Renal cortical epithelial cell (primary cell): ENCODE data around the gene GLYAT. TPM values are rescaled to one million over a fixed set of nuclear protein-coding genes. Genes with fewer than 3 reads are reported as not detected.
"Not testable (repeated sequence)": the region's sequence is repeated elsewhere in the genome, so short reads cannot be mapped to it uniquely, and the experiment has no call there.

ENCODE experiments used
- DNase-seq: peaks from one replicate; pipeline ENCODE4 v3.0.0-alpha.2; 2011; ENCODE audit warnings: low read depth
- total RNA-seq: library from RNA; depleted of rRNA; stranded (reverse); fragments of >200 nt; gene quantifications from 2 replicates; pipeline ENCODE4 v1.2.3, GENCODE V29; 2014

GLYAT gene
- total RNA-seq, 1 donor from 2014 or later, result 3.6 TPM

- no peak for DNase-seq
Measured at GRCh38 chr11:58742981-58743880, 11.5 kb upstream of the GLYAT start.

GRCh38 chr11:58742140-58742539 lies 10.4 kb upstream of the GLYAT start:
- DNase-seq, result no peak

DNA sequence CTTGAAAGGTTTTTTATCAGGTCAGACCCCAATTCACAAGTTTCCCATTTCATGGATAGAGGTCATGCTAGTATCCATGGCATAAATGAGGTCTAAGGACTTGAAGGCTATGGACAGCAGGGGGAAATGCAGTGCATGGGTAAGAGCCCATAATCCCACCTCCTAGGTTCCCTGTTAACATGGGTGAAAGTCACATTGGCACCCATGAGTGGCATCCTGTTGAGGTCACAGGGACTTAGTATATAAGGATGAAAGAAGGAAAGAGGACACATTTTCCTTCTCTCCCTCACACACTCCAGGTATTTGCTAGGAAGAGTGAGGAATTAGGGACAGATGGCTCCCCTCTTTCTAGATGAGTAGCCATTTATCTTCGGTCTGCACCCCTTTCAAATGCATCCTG lies 9.4 kb upstream of the GLYAT start:
- no peak for DNase-seq

GRCh38 chr11:58740447-58740846 lies 8.7 kb upstream of the GLYAT start:
- no peak for DNase-seq

DNA sequence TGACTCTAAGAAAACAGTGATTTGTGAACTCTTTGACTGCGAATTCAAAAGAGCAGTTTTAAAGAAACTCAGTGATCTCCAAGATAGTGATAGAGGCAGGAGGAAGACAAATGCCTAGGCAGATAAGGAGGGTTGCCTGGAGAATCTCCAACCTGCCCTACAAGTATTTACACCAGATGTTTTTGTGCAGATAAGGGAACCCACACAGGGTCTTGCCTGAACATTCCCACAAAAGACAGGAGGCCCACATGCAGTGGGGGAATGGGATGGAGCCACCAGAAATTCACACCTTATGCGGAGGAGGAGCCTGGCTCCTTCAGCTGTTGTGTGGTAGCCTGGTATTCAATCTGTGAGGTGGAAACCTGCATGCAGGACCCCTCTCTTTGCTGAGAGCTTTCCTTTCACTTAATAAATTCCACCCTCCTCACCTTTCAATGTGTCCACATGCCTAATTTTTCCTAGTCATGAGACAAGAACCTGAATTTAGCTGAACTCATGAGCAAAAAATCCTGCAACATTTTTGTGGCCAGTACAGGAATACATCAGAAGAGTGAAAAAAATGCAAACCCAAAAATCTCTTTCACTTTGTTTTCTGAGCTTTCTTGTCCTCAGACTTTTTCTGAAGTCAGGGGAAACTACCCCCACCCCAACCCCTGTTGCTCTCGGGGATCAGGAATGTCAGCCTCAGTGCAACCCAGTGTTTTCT lies 8.1 kb upstream of the GLYAT start:
- DNase-seq, result peak; percentile 30

DNA sequence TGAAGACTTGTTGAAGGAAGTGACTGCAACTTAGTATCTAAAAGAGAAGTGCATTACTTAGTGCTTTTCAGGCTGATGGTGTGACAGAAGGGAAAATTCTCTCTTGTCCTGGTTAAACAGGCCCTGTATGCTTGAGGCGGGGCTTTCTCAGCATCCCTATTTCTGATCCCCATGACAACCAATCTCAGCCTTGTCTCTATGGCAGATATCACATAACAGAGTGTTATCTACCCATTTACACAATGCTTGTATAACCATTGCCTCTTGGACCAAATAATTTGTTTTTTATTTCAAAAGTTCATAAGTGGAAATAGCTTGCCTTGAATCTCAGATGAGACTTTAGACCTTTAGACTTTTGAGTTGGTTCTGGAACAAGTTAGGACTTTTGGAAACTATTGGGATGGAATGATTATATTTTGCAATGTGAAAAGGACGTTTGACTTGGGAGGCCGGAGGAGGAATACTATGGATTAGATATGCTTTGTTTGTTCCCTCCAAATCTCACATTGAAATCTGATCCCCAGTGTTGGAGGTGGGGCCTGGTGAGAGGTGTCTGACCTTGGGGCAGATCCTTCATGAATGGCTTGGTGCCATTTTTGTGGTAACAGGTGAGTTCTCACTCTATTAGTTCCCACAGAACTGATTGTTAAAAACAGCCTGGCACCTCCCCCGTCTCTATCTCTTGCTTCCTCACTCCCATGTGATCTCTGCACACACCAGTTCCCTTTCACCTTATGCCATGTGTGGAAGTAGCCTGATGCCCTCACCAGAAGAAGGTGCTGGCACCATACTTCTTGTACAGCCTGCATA lies 3.1 kb upstream of the GLYAT start:
- DNase-seq, result no peak

- peak; percentile 85 for DNase-seq
Measured at GRCh38 chr11:58730507-58731089, 1.1 kb downstream of the GLYAT start.

- no peak for DNase-seq
Measured at GRCh38 chr11:58727415-58727797, 4.3 kb downstream of the GLYAT start.

GRCh38 chr11:58726737-58727414 lies 4.9 kb downstream of the GLYAT start:
- no peak for DNase-seq

DNA sequence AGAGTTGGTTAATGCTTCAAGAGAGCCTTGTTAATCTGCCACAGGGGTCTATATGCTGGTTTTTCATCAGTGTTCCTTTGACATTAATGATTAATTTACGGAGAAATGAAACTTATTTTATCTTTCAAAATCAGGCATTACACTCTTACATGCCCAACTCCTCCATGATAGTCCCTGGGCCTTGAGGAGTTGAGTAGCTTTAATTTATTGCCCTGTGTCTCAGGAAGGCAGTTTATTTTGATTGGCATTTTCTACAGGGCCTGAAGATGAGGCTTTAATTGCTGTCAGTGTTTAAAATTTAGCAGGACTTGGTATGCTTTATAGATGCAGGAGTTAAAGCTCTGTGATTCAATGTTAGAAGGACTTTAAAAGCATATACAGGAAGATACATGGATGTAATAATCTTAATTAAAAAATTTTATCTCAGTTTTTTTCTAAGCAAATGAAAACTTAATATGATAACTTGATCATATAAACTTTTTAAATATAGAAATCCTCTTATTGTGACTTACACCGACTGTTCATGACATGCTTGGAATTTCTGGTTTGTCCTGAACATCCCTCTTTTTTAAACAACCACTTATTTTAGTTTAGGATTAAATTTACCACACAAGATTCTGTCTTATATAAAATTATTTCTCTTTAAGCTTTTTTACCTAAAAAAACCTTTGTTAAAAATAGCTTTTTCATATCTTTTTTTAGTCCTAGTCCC lies 12.2 kb downstream of the GLYAT start:
- DNase-seq, result no peak

- DNase-seq, result peak; percentile 33
Measured at GRCh38 chr11:58712531-58712930, 19.2 kb downstream of the GLYAT start.

GRCh38 chr11:58711832-58712231 lies 19.9 kb downstream of the GLYAT start:
- DNase-seq, result no peak

DNA sequence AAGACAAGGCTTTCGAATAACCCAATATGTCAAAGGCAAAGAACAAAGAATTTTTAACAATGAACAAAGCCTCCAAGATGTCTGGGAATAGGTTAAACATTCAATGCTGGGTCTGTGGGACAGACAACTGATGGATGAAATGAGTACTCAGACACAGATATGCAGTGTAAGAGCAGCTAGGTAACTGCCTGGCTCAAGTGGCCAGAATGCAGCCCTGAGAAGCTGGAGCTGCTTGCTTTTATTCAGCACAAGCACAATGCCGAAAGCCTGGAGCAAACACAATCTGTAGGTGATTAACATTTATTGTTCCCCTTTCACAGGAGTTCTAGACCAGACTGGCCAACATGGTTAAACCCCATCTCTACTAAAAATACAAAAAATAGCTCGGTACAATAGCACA lies 24.0 kb downstream of the GLYAT start:
- no peak for DNase-seq

DNA sequence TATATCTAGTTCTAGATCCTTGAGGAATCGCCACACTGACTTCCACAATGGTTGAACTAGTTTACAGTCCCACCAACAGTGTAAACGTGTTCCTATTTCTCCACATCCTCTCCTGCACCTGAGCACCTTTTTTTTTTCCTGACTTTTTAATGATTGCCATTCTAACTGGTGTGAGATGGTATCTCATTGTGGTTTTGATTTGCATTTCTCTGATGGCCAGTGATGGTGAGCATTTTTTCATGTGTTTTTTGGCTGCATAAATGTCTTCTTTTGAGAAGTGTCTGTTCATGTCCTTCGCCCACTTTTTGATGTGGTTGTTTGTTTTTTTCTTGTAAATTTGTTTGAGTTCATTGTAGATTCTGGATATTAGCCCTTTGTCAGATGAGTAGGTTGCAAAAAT lies 34.9 kb downstream of the GLYAT start:
- DNase-seq, result not testable (repeated sequence)

DNA sequence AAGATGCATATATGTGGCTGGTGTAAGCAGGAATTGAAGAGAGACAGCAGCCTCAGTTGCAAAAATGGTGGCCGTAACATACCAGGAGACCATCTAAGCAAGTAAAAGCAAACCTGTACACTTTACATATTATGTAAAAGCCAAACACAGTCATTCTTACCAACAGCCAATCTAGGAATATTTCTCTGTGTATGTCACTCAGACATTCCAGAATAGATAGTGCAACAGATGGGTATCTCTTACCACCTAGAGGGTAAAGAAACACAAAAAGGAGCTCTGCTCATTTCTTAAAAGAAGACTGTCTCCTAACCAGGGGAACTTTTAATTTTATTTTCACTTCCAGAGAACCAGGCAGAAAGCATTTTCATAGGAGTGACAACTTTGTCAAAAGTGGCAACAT lies 38.7 kb downstream of the GLYAT start:
- no peak for DNase-seq

DNA sequence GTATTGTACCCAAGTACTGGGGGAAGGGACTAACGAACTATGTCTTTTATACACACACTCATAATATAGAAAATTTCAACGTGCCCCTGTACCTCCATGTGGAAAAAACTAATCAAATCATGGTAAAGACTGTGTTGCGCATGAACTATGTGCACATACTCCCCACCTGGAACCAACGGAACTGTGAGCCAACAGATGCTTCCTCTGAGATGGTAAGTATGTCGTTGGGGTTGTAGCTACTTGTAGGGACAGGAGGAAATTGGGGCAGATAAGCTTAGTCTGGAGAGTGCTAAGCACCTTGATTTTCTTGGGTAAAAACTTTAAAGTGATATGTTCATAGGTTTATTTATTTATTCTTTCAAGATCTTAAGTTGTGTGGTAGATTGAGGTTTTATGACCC lies 40.1 kb downstream of the GLYAT start:
- no peak for DNase-seq

- DNase-seq, result peak; percentile 85
Measured at GRCh38 chr11:58688789-58689503, 42.8 kb downstream of the GLYAT start.

DNA sequence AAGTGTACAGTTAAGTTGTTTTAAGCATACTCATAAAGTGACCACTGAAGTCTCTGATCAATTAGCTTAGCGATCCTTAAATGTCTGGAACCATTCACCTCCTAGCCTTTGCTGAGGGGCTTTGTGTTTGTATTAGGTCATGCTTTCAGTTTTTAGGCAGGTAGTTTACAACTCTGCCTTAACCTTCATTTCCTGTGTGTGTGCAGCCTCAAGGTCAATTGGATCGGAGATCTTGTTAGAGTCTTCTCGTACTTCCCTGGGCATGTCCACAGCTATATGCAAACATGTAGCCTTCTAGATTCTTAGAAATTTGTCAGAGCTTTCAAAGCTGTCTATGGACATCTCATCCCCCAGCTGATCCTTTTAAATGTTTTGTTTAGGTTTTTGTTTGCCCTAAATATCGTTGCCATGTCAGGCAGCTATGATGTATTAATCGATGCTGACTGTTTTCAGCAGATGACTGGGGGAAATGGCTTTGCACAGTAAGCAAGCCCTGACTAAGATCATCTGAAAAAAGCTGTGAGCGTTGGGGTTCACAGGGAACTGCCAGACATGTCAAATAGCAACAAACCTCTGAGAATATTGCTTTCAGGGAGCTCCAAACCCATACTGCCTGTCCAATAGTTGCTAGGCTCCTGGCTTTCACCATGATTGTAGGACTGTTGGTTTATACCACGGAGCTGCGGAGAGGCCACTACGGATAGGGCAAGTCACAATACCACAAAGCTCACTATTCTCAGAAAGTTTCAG lies 45.6 kb downstream of the GLYAT start:
- DNase-seq, result no peak

GRCh38 chr11:58682660-58683059 lies 49.1 kb downstream of the GLYAT start:
- not testable (repeated sequence) for DNase-seq
